HG02623 (cell line): ENCODE measurements around the gene KIF24.
"Not testable (repeated sequence)": the region's sequence is repeated elsewhere in the genome, so short reads cannot be mapped to it uniquely, and the experiment has no call there.

ENCODE experiments used
- ATAC-seq: cut with Tn5 transposase; IDR thresholded peaks from one replicate; pipeline ENCODE4 v1.9.1; 2021; ENCODE audit warnings: moderate library complexity; ENCODE audit not compliant: unreplicated experiment

The KIF24 gene, protein sequence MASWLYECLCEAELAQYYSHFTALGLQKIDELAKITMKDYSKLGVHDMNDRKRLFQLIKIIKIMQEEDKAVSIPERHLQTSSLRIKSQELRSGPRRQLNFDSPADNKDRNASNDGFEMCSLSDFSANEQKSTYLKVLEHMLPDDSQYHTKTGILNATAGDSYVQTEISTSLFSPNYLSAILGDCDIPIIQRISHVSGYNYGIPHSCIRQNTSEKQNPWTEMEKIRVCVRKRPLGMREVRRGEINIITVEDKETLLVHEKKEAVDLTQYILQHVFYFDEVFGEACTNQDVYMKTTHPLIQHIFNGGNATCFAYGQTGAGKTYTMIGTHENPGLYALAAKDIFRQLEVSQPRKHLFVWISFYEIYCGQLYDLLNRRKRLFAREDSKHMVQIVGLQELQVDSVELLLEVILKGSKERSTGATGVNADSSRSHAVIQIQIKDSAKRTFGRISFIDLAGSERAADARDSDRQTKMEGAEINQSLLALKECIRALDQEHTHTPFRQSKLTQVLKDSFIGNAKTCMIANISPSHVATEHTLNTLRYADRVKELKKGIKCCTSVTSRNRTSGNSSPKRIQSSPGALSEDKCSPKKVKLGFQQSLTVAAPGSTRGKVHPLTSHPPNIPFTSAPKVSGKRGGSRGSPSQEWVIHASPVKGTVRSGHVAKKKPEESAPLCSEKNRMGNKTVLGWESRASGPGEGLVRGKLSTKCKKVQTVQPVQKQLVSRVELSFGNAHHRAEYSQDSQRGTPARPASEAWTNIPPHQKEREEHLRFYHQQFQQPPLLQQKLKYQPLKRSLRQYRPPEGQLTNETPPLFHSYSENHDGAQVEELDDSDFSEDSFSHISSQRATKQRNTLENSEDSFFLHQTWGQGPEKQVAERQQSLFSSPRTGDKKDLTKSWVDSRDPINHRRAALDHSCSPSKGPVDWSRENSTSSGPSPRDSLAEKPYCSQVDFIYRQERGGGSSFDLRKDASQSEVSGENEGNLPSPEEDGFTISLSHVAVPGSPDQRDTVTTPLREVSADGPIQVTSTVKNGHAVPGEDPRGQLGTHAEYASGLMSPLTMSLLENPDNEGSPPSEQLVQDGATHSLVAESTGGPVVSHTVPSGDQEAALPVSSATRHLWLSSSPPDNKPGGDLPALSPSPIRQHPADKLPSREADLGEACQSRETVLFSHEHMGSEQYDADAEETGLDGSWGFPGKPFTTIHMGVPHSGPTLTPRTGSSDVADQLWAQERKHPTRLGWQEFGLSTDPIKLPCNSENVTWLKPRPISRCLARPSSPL (N-terminal part only)

DNA sequence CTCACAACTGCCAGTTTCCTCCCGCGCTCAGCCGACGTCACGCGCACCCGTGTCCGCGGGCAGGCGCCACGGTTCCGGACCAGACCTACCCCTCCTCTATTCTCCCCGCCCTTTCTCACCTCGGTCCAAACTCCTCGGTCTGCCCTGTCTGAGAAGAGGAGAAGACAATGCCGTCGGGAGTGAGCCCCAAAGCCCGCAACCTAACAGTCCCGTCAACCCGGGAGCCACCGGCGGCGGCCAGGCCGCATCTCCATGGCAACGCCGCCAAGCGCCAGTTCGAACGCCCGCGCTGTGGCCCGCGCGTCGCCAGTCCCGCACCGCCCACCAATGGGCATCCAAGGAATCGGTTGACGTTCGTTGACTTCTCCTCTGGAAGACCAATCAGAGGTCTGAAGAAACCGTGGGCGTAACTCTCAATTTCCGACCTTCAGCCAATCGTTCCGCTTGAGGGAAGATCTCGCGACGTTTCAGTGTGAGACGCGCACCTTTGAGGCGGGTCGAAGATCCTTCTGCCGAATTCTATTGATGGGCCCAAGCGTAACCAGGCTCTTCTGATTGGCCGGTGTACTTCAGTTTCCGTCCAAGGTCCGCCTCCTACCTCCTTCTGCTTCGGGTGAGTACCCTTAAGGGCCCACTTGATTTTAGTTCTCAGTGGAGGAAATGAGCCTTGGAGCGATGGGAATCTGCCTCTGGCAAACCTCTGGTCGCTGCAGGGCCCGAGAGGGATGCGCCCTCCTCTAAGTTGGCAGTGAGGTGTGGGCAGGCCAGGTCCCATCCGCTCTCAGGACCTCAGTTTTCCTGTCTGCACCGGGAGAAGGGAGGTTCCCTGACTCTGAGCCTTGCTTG lies at the start of gene KIF24, which contains the start of gene NUDT2:
Gene KIF24 (minus strand): TSS at position 282 of the 846 bp plus-strand sequence. CDS start 17,922 bp downstream, outside the sequence.
Gene NUDT2 (plus strand): TSS at position 583 of the 846 bp plus-strand sequence. CDS start 9,471 bp downstream, outside the sequence.
- ATAC-seq = peak; percentile 95

DNA sequence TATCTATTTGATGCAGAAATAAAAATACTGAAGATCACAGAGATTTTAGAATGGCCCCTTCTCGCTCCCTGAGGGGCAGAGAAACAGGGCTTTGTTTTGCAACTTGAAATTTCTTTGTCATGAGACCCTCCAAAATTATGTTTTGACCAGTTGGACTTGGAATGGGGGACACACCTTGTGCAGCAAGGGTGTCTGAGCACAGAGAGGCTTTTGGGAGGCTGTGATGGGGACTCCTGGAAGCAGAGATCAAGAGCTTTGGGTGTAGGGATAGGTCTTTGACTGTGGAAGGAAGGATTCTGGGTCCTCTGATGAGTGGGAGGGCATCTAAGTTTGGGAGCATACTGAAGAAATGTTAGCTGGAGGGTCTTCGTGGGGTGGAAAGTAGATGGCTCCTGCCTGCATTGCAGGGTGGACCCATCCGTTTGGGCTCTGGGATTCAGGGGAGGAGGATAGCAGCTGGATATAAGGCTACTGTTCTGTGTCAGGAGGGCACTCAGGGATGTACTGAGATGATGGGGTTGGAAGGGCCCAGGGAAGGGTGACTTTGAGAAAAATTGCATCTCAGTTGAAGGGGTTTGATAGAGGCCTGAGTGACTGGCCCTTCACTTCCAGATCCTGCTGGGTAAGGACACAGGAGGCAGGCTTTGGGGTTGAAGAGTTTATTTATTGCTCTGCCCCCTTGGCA lies 49.5 kb upstream of the KIF24 start:
- ATAC-seq = no peak

DNA sequence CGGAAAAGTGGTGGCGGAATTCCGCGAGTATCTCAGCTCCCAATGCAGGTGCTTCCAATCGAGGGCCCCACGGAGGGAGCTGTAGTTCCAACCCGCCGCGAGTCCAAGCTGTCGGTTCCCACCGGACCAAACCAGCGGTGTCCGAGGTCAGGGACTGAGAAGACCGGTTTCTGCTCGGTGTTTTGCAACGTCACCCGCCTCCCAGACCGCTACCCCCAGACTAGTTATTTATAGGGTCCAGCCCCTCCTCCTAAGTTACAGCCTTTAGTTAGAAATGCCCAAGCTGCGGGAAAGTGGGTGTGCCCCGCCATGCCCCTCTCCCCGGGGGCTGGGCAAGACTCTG lies 48.3 kb upstream of the KIF24 start:
- no peak for ATAC-seq

DNA sequence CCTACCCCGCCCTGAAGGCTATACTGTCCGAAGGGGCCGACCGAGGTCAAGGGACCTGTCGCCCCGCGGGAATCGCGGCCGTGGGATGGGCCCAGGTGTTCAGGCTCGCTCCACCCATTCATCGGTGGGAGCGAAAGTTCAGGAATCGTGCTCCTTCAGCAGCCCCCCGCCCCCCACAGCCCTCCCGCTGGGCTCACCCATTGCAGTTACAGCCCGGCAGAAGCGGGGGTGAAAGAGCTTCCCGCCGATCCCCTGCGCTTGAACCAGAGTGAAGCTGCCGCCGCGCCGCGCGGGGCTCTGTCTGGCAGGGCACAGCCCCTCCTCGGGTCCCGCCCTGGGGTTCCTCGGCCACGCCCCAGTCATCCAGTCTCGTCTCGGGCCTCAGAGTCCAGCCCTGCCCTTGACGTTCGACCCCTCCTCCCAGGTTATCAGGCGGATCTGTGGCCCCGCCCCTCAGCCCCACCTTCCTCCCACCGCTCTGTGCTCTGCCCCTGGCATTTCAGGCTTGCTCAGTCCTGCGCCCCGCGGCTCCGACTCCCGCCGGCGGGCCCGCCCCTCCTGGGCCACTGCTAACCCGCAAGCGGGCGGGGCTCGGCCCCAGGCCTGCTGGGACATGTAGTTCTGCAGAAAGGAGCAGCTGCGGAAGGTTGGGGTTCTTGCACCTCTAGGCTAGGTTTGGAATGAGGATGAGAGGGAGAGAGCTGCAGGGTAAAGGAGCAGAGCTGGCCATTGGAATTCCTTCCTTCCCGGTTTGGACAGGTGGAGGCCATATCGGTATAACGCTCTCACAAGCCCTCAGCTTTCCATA lies 47.7 kb upstream of the KIF24 start, which contains the start of gene MYORG:
Gene MYORG (minus strand): TSS at position 303 of the 808 bp plus-strand sequence. CDS start 3,955 bp downstream, outside the sequence.
- ATAC-seq = peak; percentile 84

DNA sequence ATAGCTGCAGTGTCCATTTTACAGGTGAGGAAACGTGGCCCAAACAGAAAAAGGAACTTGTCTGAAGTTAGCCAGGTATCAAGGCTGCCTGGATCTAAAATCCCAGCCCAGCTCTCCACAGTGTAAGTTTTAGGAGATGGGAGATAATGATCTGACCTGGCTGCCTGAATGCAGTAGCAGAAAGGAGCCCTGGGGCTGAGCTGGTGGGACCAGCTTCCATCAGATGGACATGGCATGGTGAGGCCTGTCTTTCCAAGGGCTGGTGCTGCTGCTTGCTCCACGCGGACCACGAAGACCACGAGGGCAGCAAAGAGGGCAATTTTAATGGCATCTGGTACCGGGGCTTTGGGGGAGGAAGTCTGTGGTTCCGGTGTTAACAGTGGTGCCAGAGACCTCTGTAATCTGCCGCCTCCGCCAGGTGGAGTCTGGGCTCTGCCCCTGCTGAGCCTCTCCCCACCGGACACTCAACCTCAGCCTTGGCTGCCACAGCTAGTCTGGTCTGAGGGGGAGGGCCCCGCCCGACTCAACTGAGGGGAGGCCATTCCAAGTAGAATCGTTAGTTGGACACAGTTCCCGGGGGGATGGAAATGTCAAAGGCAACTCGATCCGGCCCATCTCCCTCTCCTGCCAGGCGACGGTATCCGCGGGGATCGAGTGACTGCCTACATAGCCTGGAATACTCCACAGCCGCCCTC lies 47.0 kb upstream of the KIF24 start:
- ATAC-seq = no peak

DNA sequence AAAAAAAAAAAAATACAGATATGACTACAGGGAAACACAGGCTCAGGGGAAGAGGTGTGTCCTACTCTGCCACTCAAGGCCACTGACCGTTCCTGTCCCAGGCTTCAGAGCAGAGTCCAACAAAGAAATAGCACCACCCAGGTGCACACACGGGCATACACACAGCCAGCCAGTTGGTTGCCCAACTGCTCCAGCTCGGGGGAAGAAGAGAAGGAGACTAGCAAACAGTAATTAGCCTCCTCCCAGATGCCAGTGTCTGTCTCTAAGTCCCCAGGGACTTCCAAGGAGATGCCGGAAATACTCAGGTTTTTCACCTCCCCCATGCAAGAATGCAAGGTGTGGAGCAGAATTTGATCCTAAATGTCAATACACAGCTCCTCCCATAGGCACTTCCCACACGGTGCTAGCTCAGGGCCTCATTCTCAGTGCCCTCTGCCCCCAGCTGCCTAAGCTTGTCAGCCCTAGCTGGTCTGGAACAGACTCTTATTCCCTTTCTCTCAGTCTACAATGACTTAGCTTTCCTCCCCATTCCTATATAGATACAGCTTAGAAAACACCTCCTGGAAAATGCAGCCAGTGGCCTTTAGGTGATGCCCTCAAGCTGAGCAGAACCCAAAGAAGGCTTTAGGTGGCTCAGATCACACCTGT lies 46.0 kb upstream of the KIF24 start:
- no peak for ATAC-seq

DNA sequence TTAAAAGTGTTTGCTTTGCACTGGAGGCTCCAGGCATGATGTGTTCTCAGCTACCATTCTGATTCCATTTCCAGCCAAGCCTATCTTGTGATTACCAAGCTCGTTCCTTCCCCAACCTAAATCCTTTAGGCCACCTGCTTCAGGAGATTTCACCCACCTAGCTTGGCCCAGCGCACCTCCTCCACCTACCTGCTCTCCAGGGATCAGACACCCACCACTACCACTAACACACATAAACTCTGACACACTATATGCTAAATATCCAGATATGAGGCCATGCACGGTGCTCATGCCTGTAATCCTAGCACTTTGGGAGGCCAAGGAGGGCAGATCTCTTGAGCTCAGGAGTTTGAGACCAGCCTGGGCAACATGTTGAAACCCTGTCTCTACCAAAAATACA lies 45.3 kb upstream of the KIF24 start:
- no peak for ATAC-seq

DNA sequence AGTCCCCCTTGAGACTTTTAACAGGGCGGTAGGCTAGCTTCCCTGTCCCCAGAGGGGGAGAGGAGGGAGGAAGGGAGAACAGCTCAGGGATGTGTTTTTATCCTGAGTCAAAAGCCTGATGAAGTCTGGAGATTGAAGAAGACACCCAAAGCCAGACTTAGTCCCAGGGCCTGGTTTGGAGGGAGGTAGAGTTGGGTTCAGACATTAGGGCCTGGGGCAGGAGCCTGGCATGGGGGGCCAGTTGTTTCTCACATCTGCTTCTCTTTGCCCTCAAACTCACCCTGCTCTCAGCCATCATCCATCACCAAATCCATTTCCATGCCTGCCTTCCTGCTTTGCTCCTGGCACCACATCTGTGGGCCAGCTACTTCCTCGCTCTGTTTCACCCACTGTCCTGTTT lies 44.7 kb upstream of the KIF24 start:
- ATAC-seq = no peak

DNA sequence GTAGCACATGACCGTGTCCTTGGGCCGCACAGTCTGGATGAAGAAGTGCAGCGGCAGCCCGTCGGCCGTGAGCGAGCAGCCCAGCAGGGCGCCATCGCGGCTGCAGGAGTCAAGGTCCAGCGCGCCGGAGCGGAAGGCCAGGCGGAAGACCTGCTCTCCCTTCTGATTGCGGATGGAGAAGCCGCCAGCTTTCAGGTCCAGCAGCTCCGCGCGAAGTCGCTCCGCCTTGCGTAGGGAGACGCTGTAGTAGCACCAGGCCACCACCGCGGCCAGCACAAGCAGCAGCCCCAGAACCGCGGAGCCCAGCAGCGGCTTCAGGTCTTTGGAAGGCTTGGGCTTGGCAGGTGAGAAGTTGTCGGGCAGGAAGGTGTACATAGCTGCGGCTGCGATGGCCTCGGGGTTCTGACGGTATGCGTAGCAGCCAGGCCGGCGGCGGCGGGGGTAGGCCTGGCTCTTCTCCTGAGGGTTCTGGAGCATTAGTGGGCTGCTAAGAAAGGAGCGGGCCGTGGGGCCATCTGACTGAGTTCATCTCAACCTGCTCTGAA lies 43.5 kb upstream of the KIF24 start:
- ATAC-seq = no peak

DNA sequence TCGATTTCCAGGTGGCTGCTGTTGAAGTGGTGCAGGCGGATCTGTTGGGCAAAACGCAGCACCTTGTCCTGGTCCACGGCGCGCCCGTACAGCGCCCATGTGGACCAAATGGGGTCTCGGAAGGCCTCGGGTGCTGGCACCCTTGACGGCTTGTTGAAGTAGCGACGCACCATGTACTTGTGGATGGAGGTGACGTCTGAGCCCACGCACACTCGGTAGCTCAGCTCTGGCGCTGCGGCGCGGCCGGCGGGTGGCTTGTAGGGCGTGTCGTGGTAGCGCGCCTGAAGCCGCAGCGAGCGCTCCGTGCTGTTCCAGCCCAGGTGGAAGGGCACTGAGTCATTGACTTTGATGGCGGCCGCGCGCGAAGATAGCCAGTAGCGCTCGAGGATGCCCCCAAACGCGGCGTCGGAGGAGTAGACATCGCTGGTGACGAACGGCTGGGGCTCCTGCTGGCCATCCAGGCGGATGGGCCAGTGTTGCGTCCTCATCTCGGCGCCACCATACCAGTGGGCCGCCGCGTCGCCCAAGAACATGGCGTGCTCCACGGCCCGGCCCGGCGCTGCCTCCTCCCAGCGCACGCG lies 42.9 kb upstream of the KIF24 start:
- ATAC-seq = no peak

DNA sequence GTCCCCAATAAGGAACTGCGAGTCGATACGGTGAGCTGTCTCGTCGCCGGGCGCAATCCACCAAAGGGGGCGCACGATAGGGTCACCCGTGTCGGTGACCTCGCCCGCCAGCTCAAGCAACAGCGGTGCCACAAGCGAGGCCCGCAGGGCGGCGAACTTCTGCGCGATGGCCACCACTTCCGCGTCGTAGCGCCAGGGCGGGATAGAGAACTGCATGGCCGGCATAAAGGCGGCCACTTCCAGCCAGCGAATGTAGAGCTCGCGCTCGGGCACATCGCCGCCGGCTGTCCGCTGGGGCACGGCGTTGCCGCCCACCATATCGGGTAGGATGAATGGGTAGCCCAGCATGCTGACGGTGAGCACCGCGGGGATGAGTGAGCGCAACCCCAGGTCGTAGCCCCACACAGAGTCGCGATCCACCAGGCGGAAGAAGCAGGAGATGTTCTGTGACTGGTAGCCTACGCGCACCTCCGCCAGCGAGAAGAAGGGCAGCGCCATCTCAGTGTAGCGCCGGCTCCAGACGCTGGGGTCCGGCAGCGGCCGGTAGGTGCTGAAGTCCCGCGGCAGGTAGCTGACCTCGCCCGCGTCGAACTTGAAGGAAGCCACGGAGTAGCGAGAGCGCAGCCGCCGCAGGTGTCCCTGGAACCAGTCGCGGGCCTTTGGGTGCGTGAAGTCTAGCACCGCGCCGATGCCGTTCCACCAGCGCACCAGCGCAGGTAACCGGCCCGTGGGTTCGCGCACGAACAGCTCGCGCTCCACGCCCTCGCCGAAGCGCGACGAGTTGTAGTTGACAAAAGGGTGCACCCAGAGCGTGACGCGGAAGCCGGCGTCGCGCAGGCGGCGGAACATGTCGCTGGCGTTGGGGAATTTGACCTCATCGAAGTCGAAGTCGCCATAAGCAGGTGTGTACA lies 42.2 kb upstream of the KIF24 start:
- ATAC-seq = no peak

DNA sequence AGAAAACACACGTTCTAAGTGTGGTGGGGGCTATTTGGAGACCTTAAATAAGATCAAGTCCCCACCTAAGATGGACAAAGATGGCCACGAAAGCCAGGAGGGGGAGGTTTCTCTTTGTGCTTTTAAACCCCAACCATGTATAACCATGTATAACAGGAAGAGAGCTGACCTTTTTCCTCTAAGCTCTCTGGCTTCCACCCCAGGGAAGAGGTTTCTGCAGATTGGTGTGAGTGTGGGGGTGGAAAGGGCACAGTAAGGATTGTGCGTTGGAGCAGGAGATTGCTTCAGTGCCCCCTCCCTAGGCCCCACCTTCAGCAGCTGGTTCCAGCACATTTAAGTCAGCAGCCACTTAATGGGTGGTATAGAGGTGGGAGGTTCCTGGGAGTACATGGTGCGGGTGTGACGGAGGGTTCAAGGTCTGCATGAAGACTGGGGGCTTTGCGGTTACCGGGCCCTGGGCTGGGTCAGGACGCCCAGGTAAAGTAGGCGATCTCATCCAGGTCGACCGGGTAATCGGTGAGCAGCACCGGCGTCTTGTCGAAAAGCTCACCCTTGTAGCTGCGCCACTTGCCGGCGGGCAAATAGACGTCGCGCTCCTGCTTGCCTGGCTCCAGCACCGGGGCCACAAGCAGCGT lies 41.4 kb upstream of the KIF24 start:
- ATAC-seq = no peak

DNA sequence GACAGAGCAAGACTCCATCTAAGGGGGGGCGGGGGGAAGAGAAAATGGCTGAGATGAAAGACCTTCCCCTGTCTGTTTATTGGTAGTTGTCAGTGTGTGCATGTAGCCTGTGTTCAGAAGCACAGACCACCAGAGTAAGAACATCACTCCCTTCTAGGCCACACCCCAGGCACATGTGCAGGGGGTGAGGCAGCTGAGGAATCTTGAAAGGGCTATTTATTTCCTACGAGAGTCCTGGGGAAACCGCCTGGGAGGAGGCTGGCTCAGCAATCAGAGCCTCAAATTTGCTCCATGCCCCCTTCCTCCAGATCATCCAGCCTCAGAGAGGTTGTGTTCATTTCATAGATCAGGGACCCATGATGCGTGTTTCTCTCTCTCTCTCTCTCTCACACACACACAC lies 40.6 kb upstream of the KIF24 start:
- ATAC-seq = no peak

DNA sequence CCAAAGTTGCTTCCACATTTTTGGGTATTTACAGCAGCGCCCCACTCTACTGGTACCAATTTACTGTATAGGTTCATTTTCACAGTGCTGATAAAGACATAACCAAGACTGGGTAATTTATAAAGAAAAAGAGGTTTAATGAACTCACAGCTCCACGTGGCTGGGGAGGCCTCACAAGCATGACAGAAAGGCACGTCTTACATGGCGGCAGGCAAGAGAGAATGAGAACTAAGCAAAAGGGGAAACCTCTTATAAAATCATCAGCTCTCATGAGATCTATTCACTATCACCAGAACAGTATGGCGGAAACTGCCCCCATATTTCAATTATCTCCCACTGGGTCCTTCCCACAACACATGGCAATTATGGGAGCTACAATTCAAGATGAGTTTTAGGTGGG lies 39.7 kb upstream of the KIF24 start:
- not testable (repeated sequence) for ATAC-seq

DNA sequence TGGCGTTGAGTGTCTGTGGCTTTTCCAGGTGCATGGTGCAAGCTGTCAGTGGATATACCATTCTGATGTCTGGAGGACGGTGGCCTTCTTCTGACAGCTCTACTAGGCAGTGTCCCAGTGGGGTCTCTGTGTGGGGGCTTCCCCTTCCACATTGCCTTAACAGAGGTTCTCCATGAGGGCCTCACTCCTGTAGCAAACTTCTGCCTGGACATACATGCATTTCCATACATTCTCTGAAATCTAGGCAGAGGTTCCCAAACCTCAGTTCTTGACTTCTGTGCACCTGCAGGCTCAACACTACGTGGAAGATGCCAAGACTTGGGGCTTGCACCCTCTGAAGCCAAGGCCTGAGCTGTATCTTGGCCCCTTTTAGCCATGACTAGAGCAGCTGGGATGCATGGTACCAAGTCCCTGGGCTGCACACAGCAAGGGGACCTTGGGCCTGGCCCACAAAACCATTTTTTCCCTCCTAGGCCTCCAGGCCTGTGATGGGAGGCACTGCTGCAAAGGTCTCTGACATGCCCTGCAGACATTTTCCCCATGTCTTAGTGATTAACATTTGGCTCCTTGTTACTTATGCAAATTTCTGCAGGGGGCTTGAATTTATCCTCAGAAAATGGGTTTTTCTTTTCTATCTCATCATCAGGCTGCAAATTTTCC lies 38.8 kb upstream of the KIF24 start:
- ATAC-seq = not testable (repeated sequence)
